K562 (cell line): ENCODE data around the gene OPRM1. TPM values are rescaled to one million over a fixed set of nuclear protein-coding genes. Genes with fewer than 3 reads are reported as not detected.

Experiments used
- ATAC-seq: fragments of 200-7000 bp; cut with Tn5 transposase; 3 replicates; pipeline ENCODE4 v1.9.1; 2020; ENCODE audit warnings: moderate library complexity
- BruUV-seq: library from RNA; stranded (reverse); fragments of 400-500 nt; replicated peaks from 2 replicates; lab custom pipeline; 2021; lab: Mats Ljungman, UMichigan
- CTCF ChIA-PET: fragments of 300-600 bp; formaldehyde crosslinking; extraction: SDS; loops from one replicate; lab custom pipeline; 2021; ENCODE audit warnings: low intra/inter-chr PET ratio; lab: Yijun Ruan, JAX
- POLR2A ChIA-PET: fragments of 300-600, 350-650 bp; sonication (Branson Sonifier 250); formaldehyde crosslinking; extraction: SDS; loops from one replicate; lab custom pipeline; 2021; ENCODE audit warnings: antibody characterized with exemption, inconsistent platforms; lab: Yijun Ruan, JAX
- DNase-seq, 4 experiments: peaks; one replicate each; pipeline versions ENCODE4 v3.0.0 to v3.0.0-alpha.2; 2011 to 2018; ENCODE audit warnings: low spot score in 3 of 4, mixed read lengths in 3 of 4; ENCODE audit errors: extremely low read depth in 1 of 4
- FAIRE-seq: peaks from 2 replicates; lab custom pipeline; 2011; peaks lifted over from hg19 to GRCh38; lab: Jason Lieb, UNC
- H2AFZ ChIP-seq: 2 replicates; pipeline ENCODE4 v1.6.0; 2011; ENCODE audit warnings: low read depth, low read length, control low read depth, inconsistent platforms
- H3K27ac ChIP-seq: fragments of 200-600 bp; 3 replicates; pipeline ENCODE4 v1.8.0; 2011; ENCODE audit warnings: low read depth, mild to moderate bottlenecking, control low read depth, inconsistent platforms, low read length, moderate library complexity, mixed read lengths; ENCODE audit errors: extremely low read depth
- H3K27me3 ChIP-seq, 2 experiments: fragments of 300-600 bp in 1 of 2; 2 replicates in 1 of 2; 3 replicates in 1 of 2; pipeline versions ENCODE4 v1.6.0 to v1.8.0; 2011; ENCODE audit warnings: inconsistent platforms in 2 of 2, low read length in 2 of 2, mild to moderate bottlenecking in 1 of 2, mixed read lengths in 1 of 2, moderate library complexity in 1 of 2; ENCODE audit not compliant: control insufficient read depth in 2 of 2, insufficient read depth in 2 of 2
- H3K36me3 ChIP-seq: fragments of 300-600 bp; 3 replicates; pipeline ENCODE4 v1.8.0; 2011; ENCODE audit warnings: mild to moderate bottlenecking, low read length, inconsistent platforms; ENCODE audit not compliant: control insufficient read depth, insufficient read depth
- H3K4me1 ChIP-seq, 2 experiments: fragments of 200-600 bp in 1 of 2; replicated peaks in 1 of 2; 2 replicates in 1 of 2; 3 replicates in 1 of 2; pipeline versions ENCODE4 v1.5.1 to v1.8.0; 2011; ENCODE audit warnings: inconsistent platforms in 2 of 2, low read length in 2 of 2, mild to moderate bottlenecking in 1 of 2, mixed read lengths in 1 of 2, moderate library complexity in 1 of 2; ENCODE audit not compliant: control insufficient read depth in 2 of 2, insufficient read depth in 2 of 2
- H3K4me2 ChIP-seq: 2 replicates; pipeline ENCODE4 v1.6.1; 2011; ENCODE audit warnings: low read length, control low read depth, inconsistent platforms, mixed read lengths; ENCODE audit not compliant: insufficient read depth
- H3K4me3 ChIP-seq: fragments of 200-600 bp; sonication (generic), shearing (Covaris generic); 2 replicates; pipeline ENCODE4 v1.5.1; 2016; ENCODE audit warnings: control low read depth, inconsistent platforms
- H3K79me2 ChIP-seq: fragments of 200-600 bp; 3 replicates; pipeline ENCODE4 v1.8.0; 2011; ENCODE audit warnings: low read length, inconsistent platforms; ENCODE audit not compliant: control insufficient read depth, insufficient read depth
- H3K9ac ChIP-seq, 2 experiments: 2 replicates each; pipeline versions ENCODE4 v1.6.0 to v1.6.1; 2011; ENCODE audit warnings: low read depth in 2 of 2, low read length in 2 of 2, control low read depth in 1 of 2, inconsistent platforms in 1 of 2, mild to moderate bottlenecking in 1 of 2, mixed read lengths in 1 of 2; ENCODE audit not compliant: insufficient read depth in 1 of 2
- H3K9me1 ChIP-seq: one replicate; pipeline ENCODE4 v1.6.0; 2011; ENCODE audit warnings: inconsistent platforms, mild to moderate bottlenecking, low read length, moderate library complexity; ENCODE audit not compliant: control insufficient read depth, insufficient read depth
- H3K9me3 ChIP-seq: replicated peaks from 2 replicates; pipeline ENCODE4 v1.5.1; 2011; ENCODE audit warnings: low read depth, low read length, inconsistent platforms; ENCODE audit not compliant: control insufficient read depth, insufficient read depth
- H4K20me1 ChIP-seq: replicated peaks from 2 replicates; pipeline ENCODE4 v1.6.1; 2011; ENCODE audit warnings: low read length, inconsistent platforms, mixed read lengths; ENCODE audit not compliant: control insufficient read depth, insufficient read depth
- CBX8 ChIP-seq: fragments of 200-600 bp; sonication (generic); IDR thresholded peaks from 2 replicates; pipeline ENCODE4 v1.6.1; 2012; ENCODE audit warnings: borderline replicate concordance, mixed run types, low read depth, mild to moderate bottlenecking, moderate library complexity, mixed read lengths, low read length, control low read depth, inconsistent platforms; ENCODE audit not compliant: poor library complexity, severe bottlenecking; ENCODE audit errors: extremely low read depth
- FOXM1 ChIP-seq, 2 experiments: fragments of 450-650 bp in 1 of 2; sonication (generic) in 1 of 2; formaldehyde crosslinking in 1 of 2; IDR thresholded peaks; 2 replicates each; pipeline versions ENCODE4 v1.6.1 to v1.9.0; 2017 to 2022; ENCODE audit warnings: low read depth in 2 of 2, mild to moderate bottlenecking in 2 of 2, missing genetic modification reagents in 1 of 2, moderate library complexity in 1 of 2
- HMGN3 ChIP-seq: IDR thresholded peaks from 2 replicates; pipeline ENCODE4 v1.6.1; 2011; ENCODE audit warnings: borderline replicate concordance, low read depth, mild to moderate bottlenecking, mixed read lengths, low read length; ENCODE audit not compliant: insufficient read length; ENCODE audit errors: extremely low read depth
- ILF3 ChIP-seq: fragments of 450-650 bp; IDR thresholded peaks from 2 replicates; pipeline ENCODE4 v1.6.1; 2018; ENCODE audit warnings: antibody characterized with exemption, mild to moderate bottlenecking, moderate library complexity, borderline replicate concordance
- RHOXF2B ChIP-seq: fragments of 250-450 bp; sonication (Bioruptor Pico); conservative IDR thresholded peaks from 2 replicates; pipeline ENCODE4 v1.5.1; 2021
- SMAD1 ChIP-seq: fragments of 150-350 bp; IDR thresholded peaks from 2 replicates; pipeline ENCODE4 v1.6.1; 2014; ENCODE audit warnings: low read length, low read depth; ENCODE audit not compliant: partially characterized antibody
- SP2 ChIP-seq: IDR thresholded peaks from 2 replicates; pipeline ENCODE4 v1.6.1; 2011; ENCODE audit warnings: mild to moderate bottlenecking, low read depth, low read length, moderate library complexity; ENCODE audit not compliant: poor library complexity, severe bottlenecking; ENCODE audit errors: extremely low read depth
- STAT5A ChIP-seq: IDR thresholded peaks from 2 replicates; pipeline ENCODE4 v1.6.1; 2012; ENCODE audit warnings: low read length, inconsistent platforms, borderline replicate concordance
- WGBS: fragments of 100-300 bp; shearing (Covaris generic); methylation state at CpG from one replicate; pipeline ENCODE4 v1.1.6; 2016; ENCODE audit warnings: low coverage, mixed read lengths; ENCODE audit not compliant: insufficient coverage; ENCODE audit errors: missing lambda C conversion rate; 5-methylcytosine and 5-hydroxymethylcytosine counted together
- in situ Hi-C: fragments of 300-500 bp; cut with MboI; formaldehyde crosslinking; loops from 4 replicates; pipeline ENCODE4 v1.15.0; 2018; ENCODE audit warnings: inconsistent platforms, mixed read lengths
- intact Hi-C: fragments of 100-400 bp; cut with micrococcal nuclease; formaldehyde crosslinking; loops from 2 replicates; pipeline ENCODE4 v1.14.2; 2022
- polyA plus RNA-seq, 8 experiments: library from polyadenylated mRNA; depleted of rRNA in 4 of 8; stranded (reverse) in 5 of 8; unstranded in 3 of 8; fragments of >200 nt; fragmentation: Nextera tagmentation in 2 of 8; fragmentation: Illumina TruSeq in 1 of 8; extraction: Ambion mirVana in 2 of 8; extraction: Trizol in 1 of 8; gene quantifications; 2 replicates each; pipeline versions ENCODE4 v1.2.1 to v1.2.3, GENCODE V29; 2011 to 2014; ENCODE audit warnings: inconsistent platforms in 1 of 8, missing spikeins in 1 of 8
- total RNA-seq, 7 experiments: library from RNA; depleted of rRNA in 6 of 7; stranded (reverse); fragments of >200 nt in 6 of 7; fragmentation: Illumina TruSeq in 2 of 7; extraction: Trizol in 2 of 7; gene quantifications; 2 replicates each; pipeline versions ENCODE4 v1.2.1 to v1.2.3, GENCODE V29; 2011 to 2021; ENCODE audit warnings: low replicate concordance in 1 of 7
- TF ChIP-seq, protein P1 (sequence below): fragments of 450-650 bp; formaldehyde crosslinking; conservative IDR thresholded peaks from 2 replicates; pipeline ENCODE4 v1.4.0; 2022; ENCODE audit warnings: mild to moderate bottlenecking, missing genetic modification characterization
- TF ChIP-seq, protein P2 (sequence below): fragments of 250-450 bp; sonication (Bioruptor Pico); IDR thresholded peaks from 2 replicates; pipeline ENCODE4 v1.8.0; 2022; ENCODE audit warnings: moderate library complexity, mild to moderate bottlenecking, inconsistent platforms
- TF ChIP-seq, protein P3 (sequence below): fragments of 450-650 bp; IDR thresholded peaks from 2 replicates; pipeline ENCODE4 v1.6.1; 2017; ENCODE audit warnings: mild to moderate bottlenecking, moderate library complexity

Gene OPRM1
- total and polyA plus RNA-seq, 9 of the 15 experiments (the other 6 are each of a cell fraction or from before 2014, with no cell fraction given), result not detected

DNA sequence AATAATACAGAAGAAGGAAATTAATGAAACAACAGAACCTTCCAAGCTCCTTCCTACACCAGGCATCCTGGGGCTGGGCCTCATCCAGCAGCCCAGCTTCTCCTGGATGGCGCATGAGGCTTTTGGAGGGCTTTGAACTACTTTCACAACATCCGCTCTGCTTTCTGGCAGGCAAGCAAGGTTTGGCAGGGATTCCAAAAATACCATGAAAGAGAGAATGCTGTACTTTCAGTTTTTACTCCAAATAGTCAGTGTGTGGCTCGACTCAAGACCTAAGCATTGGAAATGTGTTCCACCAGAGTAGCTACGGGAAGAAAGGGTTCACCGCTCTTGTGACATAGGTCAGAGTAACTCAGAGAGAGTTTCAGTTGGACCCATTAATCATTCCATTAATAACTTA is 125.4 kb downstream of the OPRM1 start (continued):
- TF ChIP-seq RHOXF2B (CRISPR knock-in tag), result no peak
- TF ChIP-seq STAT5A, result no peak
- TF ChIP-seq SMAD1, result no peak

DNA sequence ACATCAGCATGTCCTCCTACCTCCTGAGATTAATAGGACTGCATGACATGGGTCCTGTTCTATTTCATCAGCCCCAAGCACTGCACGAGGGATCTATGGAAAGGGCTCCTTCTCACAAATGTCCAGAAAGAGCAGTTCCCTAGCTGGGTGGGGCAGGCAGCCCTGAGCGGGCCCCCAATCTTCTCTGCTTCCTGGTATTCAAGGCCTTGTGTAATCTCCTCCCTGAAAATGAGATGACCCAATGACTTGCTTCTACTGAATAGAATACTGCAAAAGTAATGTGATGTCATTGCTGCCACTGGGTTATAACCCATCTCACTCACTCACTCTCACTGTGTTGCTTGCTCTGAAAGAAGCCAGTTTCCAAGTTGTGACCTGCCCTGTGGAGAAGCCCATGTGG is 126.4 kb downstream of the OPRM1 start:
- no TSS peak for BruUV-seq
- 0% methylated on average over 2 of the region's 2 CpGs for WGBS
- CTCF ChIA-PET, result no interaction called here
- Histone ChIP-seq H3K27ac (no peak overlapping the region), H3K9me3 (no peaks in the 10 kb centered on the region), H3K36me3 (no peaks in the 10 kb centered on the region), H3K9me1 (no peaks in the 10 kb centered on the region), H3K4me1 (no peaks in the 10 kb centered on the region), H3K79me2 (no peaks in the 10 kb centered on the region), H3K9ac (no peak overlapping the region), H3K4me2 (no peak overlapping the region), H3K4me3 (no peak overlapping the region), H3K27me3 (no peaks in the 10 kb centered on the region), H2AFZ (no peak overlapping the region), H4K20me1 (no peaks in the 10 kb centered on the region; the same call in 1 of the 2 replicates)
- ATAC-seq (no peak), DNase-seq (no peak), FAIRE-seq (no peak)
- TF ChIP-seq, protein P1, sequence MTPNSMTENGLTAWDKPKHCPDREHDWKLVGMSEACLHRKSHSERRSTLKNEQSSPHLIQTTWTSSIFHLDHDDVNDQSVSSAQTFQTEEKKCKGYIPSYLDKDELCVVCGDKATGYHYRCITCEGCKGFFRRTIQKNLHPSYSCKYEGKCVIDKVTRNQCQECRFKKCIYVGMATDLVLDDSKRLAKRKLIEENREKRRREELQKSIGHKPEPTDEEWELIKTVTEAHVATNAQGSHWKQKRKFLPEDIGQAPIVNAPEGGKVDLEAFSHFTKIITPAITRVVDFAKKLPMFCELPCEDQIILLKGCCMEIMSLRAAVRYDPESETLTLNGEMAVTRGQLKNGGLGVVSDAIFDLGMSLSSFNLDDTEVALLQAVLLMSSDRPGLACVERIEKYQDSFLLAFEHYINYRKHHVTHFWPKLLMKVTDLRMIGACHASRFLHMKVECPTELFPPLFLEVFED (CRISPR knock-in tag), result no peak
- no peak for TF ChIP-seq FOXM1 (IDR thresholded peaks at IDR 0.05; ENCODE audit: low read depth)
- TF ChIP-seq FOXM1 (CRISPR knock-in tag; IDR thresholded peaks at IDR 0.05; ENCODE audit: low read depth), result no peak
- TF ChIP-seq SP2, result no peak
- no peak for TF ChIP-seq CBX8
- TF ChIP-seq, protein P2, sequence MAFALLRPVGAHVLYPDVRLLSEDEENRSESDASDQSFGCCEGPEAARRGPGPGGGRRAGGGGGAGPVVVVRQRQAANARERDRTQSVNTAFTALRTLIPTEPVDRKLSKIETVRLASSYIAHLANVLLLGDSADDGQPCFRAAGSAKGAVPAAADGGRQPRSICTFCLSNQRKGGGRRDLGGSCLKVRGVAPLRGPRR (CRISPR knock-in tag), result no peak
- TF ChIP-seq ILF3, result no peak
- TF ChIP-seq, protein P3, sequence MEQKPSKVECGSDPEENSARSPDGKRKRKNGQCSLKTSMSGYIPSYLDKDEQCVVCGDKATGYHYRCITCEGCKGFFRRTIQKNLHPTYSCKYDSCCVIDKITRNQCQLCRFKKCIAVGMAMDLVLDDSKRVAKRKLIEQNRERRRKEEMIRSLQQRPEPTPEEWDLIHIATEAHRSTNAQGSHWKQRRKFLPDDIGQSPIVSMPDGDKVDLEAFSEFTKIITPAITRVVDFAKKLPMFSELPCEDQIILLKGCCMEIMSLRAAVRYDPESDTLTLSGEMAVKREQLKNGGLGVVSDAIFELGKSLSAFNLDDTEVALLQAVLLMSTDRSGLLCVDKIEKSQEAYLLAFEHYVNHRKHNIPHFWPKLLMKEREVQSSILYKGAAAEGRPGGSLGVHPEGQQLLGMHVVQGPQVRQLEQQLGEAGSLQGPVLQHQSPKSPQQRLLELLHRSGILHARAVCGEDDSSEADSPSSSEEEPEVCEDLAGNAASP, result no peak
- TF ChIP-seq HMGN3, result no peak
- in situ Hi-C loops (loop anchor here (25.0 kb wide), 1 partner anchor 647 kb away; no protein-coding TSS in a partner anchor), intact Hi-C loops (no loop called here)
- POLR2A ChIA-PET, result no interaction called here
